ENCODE data around the gene MFF.

Gene MFF

GRCh38 chr2:227312579-227312978, 12.5 kb upstream of the MFF start:
- DNase-seq (ENCODE audit: low read depth in 1 of 2, low spot score in 1 of 2) = no peak
- no peak for TF ChIP-seq JUND (IDR thresholded peaks at IDR 0.05; ENCODE audit: low read depth)

GRCh38 chr2:227313310-227313709, 11.7 kb upstream of the MFF start:
- TF ChIP-seq JUND (IDR thresholded peaks at IDR 0.05; ENCODE audit: low read depth) = no peak
- DNase-seq (ENCODE audit: low read depth in 1 of 2, low spot score in 1 of 2) = no peak
- in situ Hi-C loops (cut with HindIII; ENCODE audit: low pct_unique_long_range_greater_than_20kb, low sequenced_read_pairs) = no loop called here

More at GRCh38 chr2:227312579-227312978, 12.5 kb upstream of the MFF start:
- in situ Hi-C loops (cut with HindIII; ENCODE audit: low pct_unique_long_range_greater_than_20kb, low sequenced_read_pairs) = no loop called here

GRCh38 chr2:227317834-227318233, 7.2 kb upstream of the MFF start:
- in situ Hi-C loops (cut with HindIII; ENCODE audit: low pct_unique_long_range_greater_than_20kb, low sequenced_read_pairs) = no loop called here
- no peak for DNase-seq (ENCODE audit: low read depth in 1 of 2, low spot score in 1 of 2)
- no peak for TF ChIP-seq JUND (IDR thresholded peaks at IDR 0.05; ENCODE audit: low read depth)

- no peak for TF ChIP-seq JUND (IDR thresholded peaks at IDR 0.05; ENCODE audit: low read depth)
- in situ Hi-C loops (cut with HindIII; ENCODE audit: low pct_unique_long_range_greater_than_20kb, low sequenced_read_pairs) = no loop called here
- no peak for DNase-seq (ENCODE audit: low read depth in 1 of 2, low spot score in 1 of 2)
Measured at GRCh38 chr2:227320305-227321094, 4.6 kb upstream of the MFF start.

- no peak for DNase-seq (ENCODE audit: low read depth in 1 of 2, low spot score in 1 of 2)
- in situ Hi-C loops (cut with HindIII; ENCODE audit: low pct_unique_long_range_greater_than_20kb, low sequenced_read_pairs) = no loop called here
- no peak for TF ChIP-seq JUND (IDR thresholded peaks at IDR 0.05; ENCODE audit: low read depth)
Measured at GRCh38 chr2:227322530-227323205, 2.4 kb upstream of the MFF start.

- no peak for DNase-seq (ENCODE audit: low read depth in 1 of 2, low spot score in 1 of 2)
- TF ChIP-seq JUND (IDR thresholded peaks at IDR 0.05; ENCODE audit: low read depth) = no peak
- in situ Hi-C loops (cut with HindIII; ENCODE audit: low pct_unique_long_range_greater_than_20kb, low sequenced_read_pairs) = no loop called here
Measured at GRCh38 chr2:227323818-227324217, 1.2 kb upstream of the MFF start.

- DNase-seq (ENCODE audit: low read depth in 1 of 2, low spot score in 1 of 2) = peak in 1 of 2 experiments; percentile 4
- TF ChIP-seq JUND (IDR thresholded peaks at IDR 0.05; ENCODE audit: low read depth) = no peak
- in situ Hi-C loops (cut with HindIII; ENCODE audit: low pct_unique_long_range_greater_than_20kb, low sequenced_read_pairs) = no loop called here
Measured at GRCh38 chr2:227324642-227324994, 433 bp upstream of the MFF start.

- peak; percentile 25 to 59 for DNase-seq (ENCODE audit: low read depth in 1 of 2, low spot score in 1 of 2)
- no peak for TF ChIP-seq JUND (IDR thresholded peaks at IDR 0.05; ENCODE audit: low read depth)
- in situ Hi-C loops (cut with HindIII; ENCODE audit: low pct_unique_long_range_greater_than_20kb, low sequenced_read_pairs) = no loop called here
Measured at GRCh38 chr2:227325839-227326195, 766 bp downstream of the MFF start.

- in situ Hi-C loops (cut with HindIII; ENCODE audit: low pct_unique_long_range_greater_than_20kb, low sequenced_read_pairs) = no loop called here
Measured at GRCh38 chr2:227326783-227327182, 1.7 kb downstream of the MFF start.

GRCh38 chr2:227335713-227336112, 10.7 kb downstream of the MFF start:
- TF ChIP-seq JUND (IDR thresholded peaks at IDR 0.05; ENCODE audit: low read depth) = no peak
- no peak for DNase-seq (ENCODE audit: low read depth in 1 of 2, low spot score in 1 of 2)
- in situ Hi-C loops (cut with HindIII; ENCODE audit: low pct_unique_long_range_greater_than_20kb, low sequenced_read_pairs) = no loop called here

More at GRCh38 chr2:227326783-227327182, 1.7 kb downstream of the MFF start:
- no peak for DNase-seq (ENCODE audit: low read depth in 1 of 2, low spot score in 1 of 2)
- no peak for TF ChIP-seq JUND (IDR thresholded peaks at IDR 0.05; ENCODE audit: low read depth)

GRCh38 chr2:227337442-227337841, 12.4 kb downstream of the MFF start:
- DNase-seq (ENCODE audit: low read depth in 1 of 2, low spot score in 1 of 2) = no peak
- no peak for TF ChIP-seq JUND (IDR thresholded peaks at IDR 0.05; ENCODE audit: low read depth)
- in situ Hi-C loops (cut with HindIII; ENCODE audit: low pct_unique_long_range_greater_than_20kb, low sequenced_read_pairs) = no loop called here

- TF ChIP-seq JUND (IDR thresholded peaks at IDR 0.05; ENCODE audit: low read depth) = no peak
- in situ Hi-C loops (cut with HindIII; ENCODE audit: low pct_unique_long_range_greater_than_20kb, low sequenced_read_pairs) = no loop called here
- DNase-seq (ENCODE audit: low read depth in 1 of 2, low spot score in 1 of 2) = no peak
Measured at GRCh38 chr2:227339098-227339599, 14.1 kb downstream of the MFF start.

GRCh38 chr2:227340106-227340505, 15.1 kb downstream of the MFF start:
- in situ Hi-C loops (cut with HindIII; ENCODE audit: low pct_unique_long_range_greater_than_20kb, low sequenced_read_pairs) = no loop called here
- no peak for TF ChIP-seq JUND (IDR thresholded peaks at IDR 0.05; ENCODE audit: low read depth)
- no peak for DNase-seq (ENCODE audit: low read depth in 1 of 2, low spot score in 1 of 2)

All from T47D (cell line).